Measurements from ENCODE around the gene DOCK3.

- TF ChIP-seq POLR2A (IDR thresholded peaks at IDR 0.05; ENCODE audit: low read depth, low read length) (no peak), CTCF (conservative IDR thresholded peaks at IDR 0.05; ENCODE audit: low read depth, low read length) (no peak), FOS (IDR thresholded peaks at IDR 0.05; ENCODE audit: low read depth, low read length) (no peak), CEBPB (IDR thresholded peaks at IDR 0.05; ENCODE audit: low read depth, low read length) (no peak), RAD21 (IDR thresholded peaks at IDR 0.05; ENCODE audit: low read length) (no peak), NFE2L2 (IDR thresholded peaks at IDR 0.05; ENCODE audit: low read depth, low read length) (no peak)
These were observed 661.5 kb downstream of the DOCK3 start for GRCh38 chr3:51336261-51336660.

All from IMR-90 (cell line).